Right lobe of liver (tissue), 6 donors: ENCODE measurements around the gene CDA. TPM values are rescaled to one million over a fixed set of nuclear protein-coding genes. Genes with fewer than 3 reads are reported as not detected.
A peak's percentile ranks its signal among the peaks of the same experiment; 100 is the strongest.

Experiments used
- ATAC-seq, 4 donors: fragments of 200-7000 bp; cut with Tn5 transposase; one replicate each; pipeline ENCODE4 v1.9.1; 2020; ENCODE audit warnings: mild to moderate bottlenecking in 4 of 4, moderate library complexity in 4 of 4
- DNase-seq, 3 donors: peaks; one replicate each; pipeline ENCODE4 v3.0.0-alpha.2; 2020
- H3K27ac ChIP-seq, 3 donors: fragments of 200-600 bp; one replicate each; pipeline ENCODE4 v1.8.0; 2022
- H3K27me3 ChIP-seq, 2 donors: fragments of 200-600 bp; one replicate each; pipeline ENCODE4 v1.8.0; 2022
- H3K36me3 ChIP-seq, 4 donors: fragments of 200-600 bp; sonication (generic) in 1 of 4; one replicate each; pipeline versions ENCODE4 v1.5.1 to v1.8.0; 2017 to 2022; ENCODE audit warnings: control low read depth in 1 of 4
- H3K4me1 ChIP-seq, 4 donors: fragments of 200-600 bp; sonication (generic) in 1 of 4; one replicate each; pipeline versions ENCODE4 v1.5.1 to v1.8.0; 2017 to 2022; ENCODE audit warnings: control low read depth in 1 of 4
- H3K4me3 ChIP-seq, 3 donors: fragments of 200-600 bp; one replicate each; pipeline ENCODE4 v1.8.0; 2022
- H3K9me3 ChIP-seq, 4 donors: fragments of 200-600 bp; sonication (generic) in 1 of 4; one replicate each; pipeline versions ENCODE4 v1.5.1 to v1.8.0; 2017 to 2022; ENCODE audit warnings: control low read depth in 1 of 4
- CTCF ChIP-seq, 4 donors: fragments of 200-600 bp in 3 of 4; fragments of 450-650 bp in 1 of 4; IDR thresholded peaks; one replicate each; pipeline versions ENCODE4 v1.5.1 to v1.8.0; 2016 to 2022; ENCODE audit warnings: antibody characterized with exemption in 4 of 4, mild to moderate bottlenecking in 2 of 4
- POLR2A ChIP-seq: fragments of 450-650 bp; IDR thresholded peaks from one replicate; pipeline ENCODE4 v1.6.1; 2017; ENCODE audit warnings: antibody characterized with exemption, mild to moderate bottlenecking
- WGBS: methylation state at CpG from one replicate; pipeline ENCODE4 v1.1.6; 2018; ENCODE audit warnings: low coverage, low lambda C conversion rate; ENCODE audit not compliant: insufficient coverage; ENCODE audit errors: missing lambda C conversion rate; 5-methylcytosine and 5-hydroxymethylcytosine counted together
- intact Hi-C, 2 donors: fragments of 100-400 bp; cut with DNase I; formaldehyde crosslinking; loops; one replicate each; pipeline versions ENCODE4 v1.11.2 to v1.14.1; 2022
- total RNA-seq, 6 experiments: library from RNA; depleted of rRNA in 2 of 6; stranded (reverse); fragments of >200 nt in 2 of 6; fragmentation: NEBNext Ultra II Directional in 3 of 6; extraction: Animal tissue kit (Norgen Biotek cat#: 25700) in 3 of 6; gene quantifications; one replicate each; pipeline versions ENCODE4 v1.1.0 to v1.2.4, GENCODE V29; 2016 to 2023
- donor health status: DM: no; HTN: yes; CAD: no.
- donor health status: DM: no; HTN: no; CAD: no.
- donor health status: DM: no; HTN: no; CAD: no.
- donor health status: DM: no; HTN: yes; CAD: no.
- donor health status: DM: no; HTN: yes; CAD: no.

The CDA gene
- total RNA-seq, 6 experiments from 2014 or later = 12.6 to 33.8 (median 24.5) TPM

GRCh38 chr1:20571427-20571826, 17.5 kb upstream of the CDA start:
- Histone ChIP-seq H3K4me3 (no peak overlapping the region), H3K4me1 (no peaks in the 10 kb centered on the region), H3K27ac (no peak overlapping the region), H3K36me3 (no peaks in the 10 kb centered on the region), H3K27me3 (no peaks in the 10 kb centered on the region), H3K9me3 (no peaks in the 10 kb centered on the region)
- TF ChIP-seq CTCF (IDR thresholded peaks at IDR 0.05) (no peak), POLR2A (no peak)
- WGBS = 80% methylated on average over 4 of the region's 5 CpGs
- ATAC-seq (no peak), DNase-seq (no peak)
- intact Hi-C loops = loop anchor here in 1 of 2 donors (5.0 kb wide), 1 partner anchor 66 kb away; no protein-coding TSS in a partner anchor

GRCh38 chr1:20573987-20574386, 14.9 kb upstream of the CDA start:
- H3K4me3 ChIP-seq = no peak overlapping the region
- no peak overlapping the region for H3K27ac ChIP-seq
- WGBS = 50% methylated on average over 1 of the region's 1 CpG
- H3K4me1 ChIP-seq = no peaks in the 10 kb centered on the region
- H3K9me3 ChIP-seq = no peaks in the 10 kb centered on the region
- no peaks in the 10 kb centered on the region for H3K36me3 ChIP-seq
- ATAC-seq = no peak
- intact Hi-C loops = loop anchor here in 1 of 2 donors (5.0 kb wide), 1 partner anchor 63 kb away; no protein-coding TSS in a partner anchor
- no peak for DNase-seq
- H3K27me3 ChIP-seq = no peaks in the 10 kb centered on the region
- TF ChIP-seq POLR2A = no peak
- TF ChIP-seq CTCF (IDR thresholded peaks at IDR 0.05) = no peak

- TF ChIP-seq CTCF (IDR thresholded peaks at IDR 0.05) = peak; percentile 82 to 90 (median 86)
- TF ChIP-seq POLR2A = no peak
- H3K4me1 ChIP-seq = no peaks in the 10 kb centered on the region
- intact Hi-C loops = loop anchor here (5.0 kb wide), 1 partner anchor 62 kb away; no protein-coding TSS in a partner anchor
- no peaks in the 10 kb centered on the region for H3K9me3 ChIP-seq
- no peak overlapping the region for H3K27ac ChIP-seq
- no peak overlapping the region for H3K4me3 ChIP-seq
- 15% methylated on average over 18 of the region's 18 CpGs for WGBS
- peak; percentile 95 to 99 (median 98) for ATAC-seq
- no peaks in the 10 kb centered on the region for H3K27me3 ChIP-seq
- no peaks in the 10 kb centered on the region for H3K36me3 ChIP-seq
- DNase-seq = peak; percentile 90 to 95 (median 91)
These were observed 14.0 kb upstream of the CDA start for GRCh38 chr1:20574686-20575540.

GRCh38 chr1:20575541-20576336, 13.2 kb upstream of the CDA start:
- ATAC-seq = peak; percentile 9 to 34 (median 15)
- H3K4me1 ChIP-seq = no peaks in the 10 kb centered on the region

More at GRCh38 chr1:20575541-20576336, 13.2 kb upstream of the CDA start:
- TF ChIP-seq CTCF (IDR thresholded peaks at IDR 0.05) = no peak
- no peak for TF ChIP-seq POLR2A
- intact Hi-C loops = loop anchor here in 1 of 2 donors (5.0 kb wide), 1 partner anchor 62 kb away; no protein-coding TSS in a partner anchor
- Histone ChIP-seq H3K36me3 (no peaks in the 10 kb centered on the region), H3K27me3 (no peaks in the 10 kb centered on the region), H3K27ac (no peak overlapping the region), H3K9me3 (no peaks in the 10 kb centered on the region), H3K4me3 (no peak overlapping the region)
- DNase-seq = peak in 1 of 3 donors; percentile 57
- WGBS = 32% methylated on average over 2 of the region's 10 CpGs
